HG03060 (cell line): ENCODE results near the gene SFRP5.

ENCODE experiments used
- ATAC-seq: cut with Tn5 transposase; IDR thresholded peaks from one replicate; pipeline ENCODE4 v1.9.1; 2021; ENCODE audit warnings: low read depth, moderate number of reproducible peaks; ENCODE audit not compliant: unreplicated experiment

SFRP5 gene

DNA sequence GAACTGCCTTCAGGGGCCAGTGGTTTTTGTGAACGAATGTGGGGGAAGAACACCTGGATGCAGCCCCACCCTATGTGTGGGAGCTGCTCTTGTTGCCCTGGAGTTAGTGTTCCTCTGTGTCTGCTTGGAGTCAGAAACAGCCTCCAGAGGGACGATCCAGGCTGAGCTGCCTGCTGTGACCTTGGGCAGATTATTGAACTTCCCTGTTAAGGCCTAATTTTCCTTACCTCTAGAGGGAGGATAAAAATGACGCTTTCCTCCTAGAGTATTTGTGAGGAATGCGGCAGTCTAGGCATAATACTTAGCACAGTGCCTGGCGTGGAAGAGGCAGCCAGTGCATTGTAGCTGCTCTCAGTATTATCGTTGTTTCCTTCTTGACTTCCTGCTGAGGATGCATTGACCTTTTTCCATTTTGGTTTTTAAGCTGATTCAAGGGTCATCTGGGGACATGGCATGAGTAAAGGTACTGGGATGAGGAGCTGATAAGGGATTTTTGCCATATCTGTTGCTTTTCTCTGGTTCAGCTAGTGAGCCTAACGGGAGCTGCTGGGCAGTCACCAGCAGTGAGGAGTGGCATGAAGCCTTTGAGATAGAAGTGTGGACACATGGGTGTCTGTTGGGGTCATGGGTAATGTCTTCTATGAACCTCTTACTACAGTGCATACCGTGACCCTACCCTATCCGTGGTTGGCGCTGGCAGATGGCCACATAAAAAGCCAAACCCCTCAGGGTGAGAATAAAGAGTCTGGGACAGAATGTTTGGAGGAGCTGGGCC, 28.4 kb downstream of the SFRP5 start:
- ATAC-seq, result no peak

DNA sequence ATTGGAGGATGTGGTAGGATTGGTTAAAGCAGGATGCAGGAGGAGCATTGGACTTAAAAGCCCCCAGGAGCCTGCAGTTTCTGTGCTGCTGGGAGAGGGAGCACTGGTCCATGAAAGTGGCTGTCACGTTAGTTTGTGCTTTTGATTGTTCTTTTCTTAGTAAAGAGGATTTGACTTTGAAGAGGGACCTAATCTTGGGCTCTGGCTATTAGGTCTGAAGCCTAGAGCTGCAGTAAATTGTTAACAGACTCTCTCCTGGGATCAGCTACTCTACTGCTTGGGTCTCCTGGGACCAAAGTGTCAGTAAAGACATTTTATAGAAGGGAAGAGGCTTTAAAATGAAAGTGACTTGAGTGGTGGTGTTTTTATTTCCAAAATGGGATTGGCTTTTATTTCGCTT, 31.2 kb downstream of the SFRP5 start:
- no peak for ATAC-seq

DNA sequence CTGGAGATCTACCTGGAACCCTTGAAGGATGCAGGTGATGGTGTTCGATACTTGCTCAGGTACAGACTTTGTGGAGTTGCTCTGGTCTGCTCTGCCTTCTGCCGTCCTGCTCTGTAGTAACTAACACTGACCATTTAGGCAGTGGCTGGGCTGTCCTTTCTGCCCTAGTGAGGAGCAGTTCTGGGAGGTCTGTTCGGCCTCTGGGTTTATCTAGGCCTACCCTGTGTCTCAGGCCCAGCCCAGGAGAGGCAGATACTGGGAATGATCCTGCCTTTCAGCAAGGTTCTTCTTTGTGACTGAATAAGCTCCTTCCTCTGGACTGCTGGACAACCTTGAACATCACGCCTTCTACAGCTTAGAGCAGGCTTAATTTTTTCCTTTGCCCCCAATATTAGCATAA, 33.2 kb downstream of the SFRP5 start:
- ATAC-seq, result no peak

- no peak for ATAC-seq
Observed at GRCh38 chr10:97737770-97738265, 34.0 kb downstream of the SFRP5 start.

- ATAC-seq, result peak; percentile 55
Observed at GRCh38 chr10:97736902-97737769, 34.7 kb downstream of the SFRP5 start, which contains the start of gene ZFYVE27. ZFYVE27 (plus strand) TSS chr10:97737128; CDS start chr10:97738478, 1,350 bp downstream.

DNA sequence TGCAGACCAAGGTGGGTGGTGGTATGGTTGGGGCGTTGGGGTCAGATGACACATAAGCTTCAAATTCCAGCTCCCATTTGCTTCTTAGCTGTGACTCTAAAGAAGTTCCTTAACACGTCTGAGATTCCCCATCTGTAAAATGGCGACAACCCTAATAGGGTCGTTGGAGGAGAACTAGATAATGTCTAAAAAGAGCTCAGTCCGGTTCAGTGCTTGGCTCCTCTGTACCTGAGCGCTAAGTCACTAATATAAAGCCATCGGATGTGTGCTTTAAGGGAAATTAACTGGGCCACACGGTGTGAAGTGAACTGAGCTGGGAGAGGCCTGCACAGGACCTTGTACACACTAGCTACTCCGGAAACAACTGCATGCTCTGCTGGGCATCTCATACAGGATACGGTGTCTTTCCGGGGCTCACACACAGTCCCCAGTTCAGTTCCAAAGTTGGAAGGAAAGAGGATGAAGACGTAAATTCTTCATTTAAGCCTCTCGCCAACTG, 35.3 kb downstream of the SFRP5 start:
- ATAC-seq, result peak; percentile 8

- no peak for ATAC-seq
Observed at GRCh38 chr10:97734021-97734420, 37.8 kb downstream of the SFRP5 start.

DNA sequence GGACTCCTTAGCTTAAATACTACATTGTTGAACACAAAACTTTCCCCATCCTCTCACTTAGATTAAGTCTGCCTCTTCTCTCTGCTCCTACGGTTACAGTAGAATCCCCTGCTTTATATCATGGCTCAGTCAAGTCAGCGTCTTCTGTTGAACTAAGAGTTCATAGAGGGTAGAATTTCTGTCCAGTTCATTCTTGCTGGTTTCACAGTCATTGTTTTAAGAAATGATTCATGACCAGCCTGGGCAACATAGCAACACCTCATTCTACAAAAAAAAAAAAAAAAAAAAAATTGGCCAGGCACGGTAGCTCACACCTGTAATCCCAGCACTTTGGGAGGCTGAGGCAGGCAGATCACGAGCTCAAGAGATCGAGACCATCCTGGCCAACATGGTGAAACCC, 38.5 kb downstream of the SFRP5 start:
- no peak for ATAC-seq

- no peak for ATAC-seq
Observed at GRCh38 chr10:97732052-97732359, 39.8 kb downstream of the SFRP5 start.

DNA sequence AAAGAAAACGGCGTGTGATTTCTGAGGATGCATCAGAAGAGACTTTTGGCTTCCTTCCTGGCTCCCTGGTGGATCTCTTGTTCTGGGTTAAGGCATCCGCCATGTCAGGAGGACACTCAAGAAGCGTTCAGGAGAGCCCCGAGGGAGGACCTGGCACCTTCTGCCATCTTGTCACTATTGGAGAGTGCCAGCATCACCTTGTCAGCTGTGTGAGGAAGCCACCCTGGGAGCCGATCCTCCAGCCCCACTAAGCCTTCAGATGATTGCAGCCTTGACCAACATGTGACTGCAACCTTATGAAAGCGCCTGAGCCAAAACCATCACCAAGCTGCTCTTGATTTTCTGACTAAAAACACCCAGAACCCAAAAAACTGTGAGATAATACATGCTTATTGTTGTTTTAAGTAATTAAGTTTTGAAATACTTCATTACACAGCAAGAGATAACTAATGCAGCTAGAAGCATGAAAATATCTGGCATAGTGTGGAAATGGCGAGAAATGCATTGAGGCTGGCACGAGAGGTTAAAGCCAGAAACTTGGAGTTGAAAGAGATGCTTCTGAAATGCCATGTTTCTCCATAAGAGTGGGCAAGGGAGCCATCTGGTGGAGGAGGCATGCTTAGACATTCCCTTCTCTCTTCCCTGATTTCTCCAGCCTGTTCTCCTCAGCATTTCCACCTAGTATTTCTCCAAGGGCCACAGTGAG, 40.3 kb downstream of the SFRP5 start:
- no peak for ATAC-seq

GRCh38 chr10:97729014-97729413, 42.8 kb downstream of the SFRP5 start:
- ATAC-seq, result no peak

DNA sequence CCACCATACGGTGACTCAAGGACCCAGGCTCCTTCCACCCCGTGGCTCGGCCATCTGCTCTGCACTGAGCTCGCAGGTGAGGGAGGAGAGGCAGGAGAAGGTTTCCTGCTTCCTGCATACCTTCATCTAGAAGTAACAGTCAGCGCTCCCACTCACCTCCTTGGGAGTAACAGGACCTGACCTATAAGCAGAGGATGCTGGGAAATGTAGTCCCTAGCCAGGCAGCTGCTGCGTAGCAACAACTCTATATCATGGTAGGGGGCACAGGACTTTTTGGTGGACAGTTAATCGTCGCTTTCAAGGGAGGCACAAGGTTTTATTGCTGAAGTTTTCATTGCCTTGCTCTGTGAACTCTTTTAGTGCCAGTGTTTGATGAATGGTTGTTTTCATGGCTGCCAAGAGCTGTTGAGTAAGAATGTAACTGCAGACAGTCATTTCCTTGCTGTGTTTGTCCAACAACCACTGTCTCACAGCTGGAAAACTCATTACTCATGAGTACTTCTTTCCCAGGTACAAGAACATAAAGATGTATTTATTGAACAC, 45.1 kb downstream of the SFRP5 start:
- no peak for ATAC-seq

DNA sequence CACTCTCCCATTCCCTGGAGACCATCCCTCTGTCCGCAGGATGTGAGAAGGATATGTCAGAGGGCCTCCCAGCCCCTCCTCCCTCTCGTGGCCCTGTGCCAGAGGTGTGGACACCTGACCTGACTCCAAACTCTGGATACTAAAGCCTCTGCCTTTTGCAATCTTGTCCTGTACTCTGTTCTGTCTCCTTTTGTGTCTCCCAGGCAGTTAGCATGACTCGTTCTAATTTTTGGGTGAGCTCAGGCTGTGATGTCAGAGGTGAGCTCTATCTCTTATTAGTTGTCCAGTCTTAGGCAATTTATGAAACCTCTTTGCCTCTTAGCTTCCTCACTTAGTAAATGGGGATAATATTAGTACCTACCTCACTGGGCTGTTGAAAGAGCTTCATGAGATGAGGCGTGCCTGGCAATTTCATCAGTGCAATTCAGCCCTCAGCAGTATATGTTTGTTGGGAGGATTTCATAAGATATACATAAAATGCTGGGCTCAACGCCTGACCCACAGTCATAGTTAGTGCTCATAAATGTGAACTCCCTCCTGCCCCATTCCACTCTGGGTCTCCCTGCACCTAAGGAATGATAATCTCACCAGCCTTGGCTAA, 47.4 kb downstream of the SFRP5 start:
- ATAC-seq, result no peak

DNA sequence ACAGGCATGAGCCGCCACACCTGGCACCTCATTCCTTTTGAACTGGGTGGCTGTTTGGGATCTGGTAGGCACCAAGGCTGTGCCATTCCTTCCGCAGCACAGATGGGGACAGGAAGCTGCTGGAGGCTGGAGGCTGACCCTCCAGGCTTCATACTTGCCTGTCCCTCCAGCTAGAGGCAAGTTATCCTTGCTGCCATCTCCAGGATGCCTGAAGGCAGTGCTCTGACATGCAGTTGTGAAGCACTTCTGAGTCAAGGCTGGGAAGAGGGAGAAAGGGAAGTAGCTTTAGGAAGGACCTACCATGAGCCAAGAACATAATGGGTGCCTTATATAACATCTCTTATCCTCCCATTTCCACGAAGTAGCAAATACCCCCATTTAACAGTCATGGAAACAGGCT, 48.8 kb downstream of the SFRP5 start:
- ATAC-seq, result no peak

- ATAC-seq, result no peak
Observed at GRCh38 chr10:97721871-97722780, 49.7 kb downstream of the SFRP5 start.

- no peak for ATAC-seq
Observed at GRCh38 chr10:97719602-97720001, 52.2 kb downstream of the SFRP5 start.

DNA sequence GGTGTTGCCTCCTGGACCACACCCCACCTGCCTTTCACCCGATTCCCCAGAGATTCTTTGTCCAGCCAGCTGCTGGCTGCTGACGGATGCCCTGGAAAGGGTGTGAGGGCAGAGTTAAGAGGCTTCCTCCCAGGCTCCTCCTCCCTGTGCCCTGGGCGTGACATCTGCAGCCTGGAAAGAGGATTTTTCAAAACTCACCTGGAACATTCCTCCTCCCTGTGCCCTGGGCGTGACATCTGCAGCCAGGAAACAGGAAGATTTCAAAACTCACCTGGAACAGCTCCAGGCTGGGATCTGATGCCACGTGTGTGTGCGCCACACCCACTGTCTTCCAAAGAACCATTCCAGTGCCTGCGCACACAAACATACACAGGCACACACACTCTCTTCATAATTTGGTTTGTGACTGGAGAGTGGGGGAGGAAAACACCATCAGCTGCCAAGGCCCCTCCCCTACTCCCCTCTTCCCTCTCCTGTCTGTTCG, 53.1 kb downstream of the SFRP5 start:
- ATAC-seq, result no peak

- ATAC-seq, result no peak
Observed at GRCh38 chr10:97718178-97718577, 53.6 kb downstream of the SFRP5 start.

- ATAC-seq, result no peak
Observed at GRCh38 chr10:97717627-97718026, 54.2 kb downstream of the SFRP5 start.
